Prostate gland (tissue), 2 donors: ENCODE measurements around the gene HOXD11.

Experiments used
- CTCF ChIP-seq, 4 experiments: fragments of 200-600 bp in 2 of 4; fragments of 450-650 bp in 2 of 4; sonication (generic) in 2 of 4; IDR thresholded peaks; 1 replicate in 3 of 4; 2 replicates in 1 of 4; pipeline ENCODE4 v1.5.1; 2016 to 2019; ENCODE audit warnings: antibody characterized with exemption in 4 of 4, mild to moderate bottlenecking in 2 of 4, moderate library complexity in 2 of 4
- POLR2A ChIP-seq: fragments of 450-650 bp; IDR thresholded peaks from one replicate; pipeline ENCODE4 v1.6.1; 2016; ENCODE audit warnings: antibody characterized with exemption, mild to moderate bottlenecking

- TF ChIP-seq CTCF (IDR thresholded peaks at IDR 0.05) (no peak), POLR2A (no peak)
Observed at GRCh38 chr2:176157499-176158185, 50.6 kb downstream of the HOXD11 start.
